Endodermal cell (in vitro differentiated cells): ENCODE results near the gene RSBN1. TPM values are rescaled to one million over a fixed set of nuclear protein-coding genes. Genes with fewer than 3 reads are reported as not detected.

Experiments
- DNase-seq: peaks from one replicate; pipeline ENCODE4 v3.0.0-alpha.2; 2017
- H3K27ac ChIP-seq: 2 replicates; pipeline ENCODE4 v1.5.1; 2013; ENCODE audit warnings: mild to moderate bottlenecking, low read depth, low read length, moderate library complexity
- H3K27me3 ChIP-seq: 2 replicates; pipeline ENCODE4 v1.6.1; 2013; ENCODE audit warnings: mild to moderate bottlenecking, low read length, moderate library complexity; ENCODE audit not compliant: insufficient read depth, control insufficient read depth, poor library complexity, severe bottlenecking
- H3K36me3 ChIP-seq: 2 replicates; pipeline ENCODE4 v1.7.0; 2013; ENCODE audit warnings: mild to moderate bottlenecking, low read length, moderate library complexity; ENCODE audit not compliant: control insufficient read depth, insufficient read depth
- H3K4me1 ChIP-seq: one replicate; pipeline ENCODE4 v1.7.0; 2013; ENCODE audit warnings: low read length; ENCODE audit not compliant: control insufficient read depth, insufficient read depth
- H3K4me3 ChIP-seq: 2 replicates; pipeline ENCODE4 v1.5.1; 2013; ENCODE audit warnings: mild to moderate bottlenecking, low read length, moderate library complexity
- H3K9ac ChIP-seq: 2 replicates; pipeline ENCODE4 v1.6.1; 2013; ENCODE audit warnings: mild to moderate bottlenecking, low read length, moderate library complexity; ENCODE audit not compliant: poor library complexity, severe bottlenecking; ENCODE audit errors: extremely low read depth
- H3K9me3 ChIP-seq: 2 replicates; pipeline ENCODE4 v1.6.1; 2013; ENCODE audit warnings: mild to moderate bottlenecking, low read length, moderate library complexity; ENCODE audit not compliant: control insufficient read depth
- H3K27ac Mint-ChIP-seq: 2 replicates; pipeline ENCODE4 v1.8.0; 2020; ENCODE audit warnings: mixed read lengths
- H3K27me3 Mint-ChIP-seq: 2 replicates; pipeline ENCODE4 v1.8.0; 2021; ENCODE audit warnings: mild to moderate bottlenecking, mixed read lengths; ENCODE audit not compliant: insufficient read depth
- H3K36me3 Mint-ChIP-seq: 2 replicates; pipeline ENCODE4 v1.8.0; 2020; ENCODE audit warnings: low read depth, mixed read lengths
- H3K4me1 Mint-ChIP-seq: 2 replicates; pipeline ENCODE4 v1.8.0; 2020; ENCODE audit warnings: mixed read lengths
- H3K4me3 Mint-ChIP-seq: 2 replicates; pipeline ENCODE4 v1.8.0; 2020; ENCODE audit warnings: mild to moderate bottlenecking, moderate library complexity, mixed read lengths
- H3K9me3 Mint-ChIP-seq: 2 replicates; pipeline ENCODE4 v1.8.0; 2020; ENCODE audit warnings: mild to moderate bottlenecking, mixed read lengths
- WGBS, 2 experiments: methylation state at CpG; one replicate each; pipeline versions ENCODE4 v1.1.5 to v1.1.7; 2013; ENCODE audit warnings: missing lambda C conversion rate in 2 of 2, mixed read lengths in 1 of 2; ENCODE audit not compliant: insufficient coverage in 1 of 2, insufficient read length in 1 of 2; 5-methylcytosine and 5-hydroxymethylcytosine counted together
- total RNA-seq, 2 donors: library from RNA; stranded (reverse); fragmentation: NEBNext Ultra II Directional in 1 of 2; extraction: Animal tissue kit (Norgen Biotek cat#: 25700) in 1 of 2; gene quantifications; 2 replicates in 1 of 2; 3 replicates in 1 of 2; pipeline ENCODE4 v1.2.1, GENCODE V29; 2021
- TF ChIP-seq, protein P1 (sequence below): fragments of 200-600 bp; sonication (generic); conservative IDR thresholded peaks from 2 replicates; pipeline ENCODE4 v1.5.0; 2021; ENCODE audit warnings: antibody characterized with exemption, mild to moderate bottlenecking

Gene RSBN1
- total RNA-seq, 2 donors from 2014 or later: 13.7 to 17.5 TPM

- WGBS, 2 experiments: 86% methylated on average over 3 of the region's 3 CpGs; no CpG with 5 or more reads in 1 of the 2 experiments
- Mint-ChIP-seq H3K4me1 (peaks cover 19% of the 10 kb centered on the region), H3K27me3 (no peaks in the 10 kb centered on the region), H3K9me3 (no peaks in the 10 kb centered on the region), H3K27ac (no peak overlapping the region), H3K36me3 (peaks cover 12% of the 10 kb centered on the region), H3K4me3 (no peak overlapping the region)
- H3K4me1 ChIP-seq: no peaks in the 10 kb centered on the region
- H3K9me3 ChIP-seq: no peaks in the 10 kb centered on the region
- DNase-seq: no peak
- H3K27me3 ChIP-seq: no peaks in the 10 kb centered on the region
- H3K9ac ChIP-seq: no peak overlapping the region
- TF ChIP-seq, protein P1, sequence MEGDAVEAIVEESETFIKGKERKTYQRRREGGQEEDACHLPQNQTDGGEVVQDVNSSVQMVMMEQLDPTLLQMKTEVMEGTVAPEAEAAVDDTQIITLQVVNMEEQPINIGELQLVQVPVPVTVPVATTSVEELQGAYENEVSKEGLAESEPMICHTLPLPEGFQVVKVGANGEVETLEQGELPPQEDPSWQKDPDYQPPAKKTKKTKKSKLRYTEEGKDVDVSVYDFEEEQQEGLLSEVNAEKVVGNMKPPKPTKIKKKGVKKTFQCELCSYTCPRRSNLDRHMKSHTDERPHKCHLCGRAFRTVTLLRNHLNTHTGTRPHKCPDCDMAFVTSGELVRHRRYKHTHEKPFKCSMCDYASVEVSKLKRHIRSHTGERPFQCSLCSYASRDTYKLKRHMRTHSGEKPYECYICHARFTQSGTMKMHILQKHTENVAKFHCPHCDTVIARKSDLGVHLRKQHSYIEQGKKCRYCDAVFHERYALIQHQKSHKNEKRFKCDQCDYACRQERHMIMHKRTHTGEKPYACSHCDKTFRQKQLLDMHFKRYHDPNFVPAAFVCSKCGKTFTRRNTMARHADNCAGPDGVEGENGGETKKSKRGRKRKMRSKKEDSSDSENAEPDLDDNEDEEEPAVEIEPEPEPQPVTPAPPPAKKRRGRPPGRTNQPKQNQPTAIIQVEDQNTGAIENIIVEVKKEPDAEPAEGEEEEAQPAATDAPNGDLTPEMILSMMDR: no peak
- H3K36me3 ChIP-seq: peaks cover 16% of the 10 kb centered on the region
- H3K4me3 ChIP-seq: no peak overlapping the region
- H3K27ac ChIP-seq: no peak overlapping the region
Observed at GRCh38 chr1:113788802-113789201, 23.5 kb downstream of the RSBN1 start.

DNA sequence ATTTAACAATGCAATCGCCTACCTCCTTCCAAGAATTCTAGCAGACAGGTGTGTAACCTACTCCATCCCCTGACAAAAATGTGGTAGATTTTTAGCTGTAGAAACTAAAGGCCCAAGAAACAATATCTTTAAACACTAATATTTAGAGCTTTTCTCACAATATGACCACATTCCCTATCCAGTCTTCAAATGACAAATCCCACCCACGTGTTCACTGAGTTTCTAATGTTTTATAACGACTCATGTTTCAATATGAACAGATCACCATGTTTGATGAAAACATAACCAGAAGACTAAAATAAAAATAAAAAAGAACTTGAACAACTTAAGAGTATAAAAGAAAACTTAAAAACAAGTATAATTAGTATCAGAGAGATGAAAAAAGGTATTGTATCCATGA, 24.6 kb downstream of the RSBN1 start:
- H3K4me3 ChIP-seq: no peak overlapping the region
- no peak overlapping the region for H3K27ac ChIP-seq
- no peak for DNase-seq
- 80 to 98% methylated on average over 1 to 3 of the region's 3 CpGs for WGBS, 2 experiments
- Mint-ChIP-seq H3K27ac (no peak overlapping the region), H3K36me3 (peaks cover 9% of the 10 kb centered on the region), H3K4me3 (no peak overlapping the region), H3K27me3 (no peaks in the 10 kb centered on the region), H3K9me3 (no peaks in the 10 kb centered on the region), H3K4me1 (peaks cover 23% of the 10 kb centered on the region)
- TF ChIP-seq, protein P1: no peak
- no peaks in the 10 kb centered on the region for H3K4me1 ChIP-seq
- H3K27me3 ChIP-seq: no peaks in the 10 kb centered on the region
- no peaks in the 10 kb centered on the region for H3K9me3 ChIP-seq
- no peak overlapping the region for H3K9ac ChIP-seq
- peaks cover 16% of the 10 kb centered on the region for H3K36me3 ChIP-seq

GRCh38 chr1:113786069-113786468, 26.2 kb downstream of the RSBN1 start:
- no peaks in the 10 kb centered on the region for H3K9me3 Mint-ChIP-seq
- no peak overlapping the region for H3K27ac Mint-ChIP-seq
- Histone ChIP-seq H3K36me3 (peaks cover 11% of the 10 kb centered on the region), H3K4me3 (no peak overlapping the region), H3K9me3 (no peaks in the 10 kb centered on the region), H3K27ac (no peak overlapping the region), H3K27me3 (no peaks in the 10 kb centered on the region), H3K4me1 (no peaks in the 10 kb centered on the region), H3K9ac (no peak overlapping the region)
- TF ChIP-seq, protein P1: no peak
- no peaks in the 10 kb centered on the region for H3K27me3 Mint-ChIP-seq
- H3K4me3 Mint-ChIP-seq: no peak overlapping the region
- H3K4me1 Mint-ChIP-seq: peaks cover 22% of the 10 kb centered on the region
- no peak for DNase-seq
- peaks cover 7% of the 10 kb centered on the region for H3K36me3 Mint-ChIP-seq
- WGBS, 2 experiments: 89% methylated on average over 1 of the region's 1 CpG; no CpG with 5 or more reads in 1 of the 2 experiments
